NCI-H1092 treated with DMSO at 0.1 percent for 48 hours (cell line): ENCODE data around the gene OGA.
"Not testable (repeated sequence)": the region's sequence is repeated elsewhere in the genome, so short reads cannot be mapped to it uniquely, and the experiment has no call there.

Experiments
- DNase-seq: peaks from one replicate; lab custom pipeline; 2025; lab: John Stamatoyannopoulos, UW

The OGA gene

GRCh38 chr10:101797403-101798059, 20.7 kb downstream of the OGA start:
- DNase-seq: no peak

GRCh38 chr10:101793526-101793925, 24.7 kb downstream of the OGA start:
- DNase-seq: no peak

- no peak for DNase-seq
Observed at GRCh38 chr10:101789686-101790085, 28.6 kb downstream of the OGA start.

- DNase-seq: not testable (repeated sequence)
Observed at GRCh38 chr10:101789231-101789630, 29.0 kb downstream of the OGA start.

- no peak for DNase-seq
Observed at GRCh38 chr10:101785801-101786200, 32.4 kb downstream of the OGA start.

- no peak for DNase-seq
Observed at GRCh38 chr10:101784558-101784957, 33.7 kb downstream of the OGA start.

GRCh38 chr10:101783736-101784118, 34.5 kb downstream of the OGA start:
- DNase-seq: peak; percentile 1

- peak; percentile 70 for DNase-seq
Observed at GRCh38 chr10:101782811-101783735, 35.2 kb downstream of the OGA start, which contains the start of gene NPM3. Gene NPM3, minus strand, starts transcription at chr10:101783446. Its CDS starts 56 bp downstream, at chr10:101783390.

GRCh38 chr10:101781984-101782810, 36.0 kb downstream of the OGA start:
- no peak for DNase-seq

- no peak for DNase-seq
Observed at GRCh38 chr10:101781655-101781983, 36.6 kb downstream of the OGA start.

GRCh38 chr10:101780818-101781654, 37.2 kb downstream of the OGA start:
- DNase-seq: peak; percentile 15

GRCh38 chr10:101780187-101780817, 37.9 kb downstream of the OGA start:
- no peak for DNase-seq

GRCh38 chr10:101779544-101780186, 38.6 kb downstream of the OGA start:
- DNase-seq: peak; percentile 1

GRCh38 chr10:101778781-101779543, 39.3 kb downstream of the OGA start:
- no peak for DNase-seq

- no peak for DNase-seq
Observed at GRCh38 chr10:101778151-101778780, 40.0 kb downstream of the OGA start.

GRCh38 chr10:101777619-101778145, 40.6 kb downstream of the OGA start:
- no peak for DNase-seq

GRCh38 chr10:101776161-101776817, 42.0 kb downstream of the OGA start:
- DNase-seq: no peak
